ENCODE measurements around the gene DNAH7.

DNA sequence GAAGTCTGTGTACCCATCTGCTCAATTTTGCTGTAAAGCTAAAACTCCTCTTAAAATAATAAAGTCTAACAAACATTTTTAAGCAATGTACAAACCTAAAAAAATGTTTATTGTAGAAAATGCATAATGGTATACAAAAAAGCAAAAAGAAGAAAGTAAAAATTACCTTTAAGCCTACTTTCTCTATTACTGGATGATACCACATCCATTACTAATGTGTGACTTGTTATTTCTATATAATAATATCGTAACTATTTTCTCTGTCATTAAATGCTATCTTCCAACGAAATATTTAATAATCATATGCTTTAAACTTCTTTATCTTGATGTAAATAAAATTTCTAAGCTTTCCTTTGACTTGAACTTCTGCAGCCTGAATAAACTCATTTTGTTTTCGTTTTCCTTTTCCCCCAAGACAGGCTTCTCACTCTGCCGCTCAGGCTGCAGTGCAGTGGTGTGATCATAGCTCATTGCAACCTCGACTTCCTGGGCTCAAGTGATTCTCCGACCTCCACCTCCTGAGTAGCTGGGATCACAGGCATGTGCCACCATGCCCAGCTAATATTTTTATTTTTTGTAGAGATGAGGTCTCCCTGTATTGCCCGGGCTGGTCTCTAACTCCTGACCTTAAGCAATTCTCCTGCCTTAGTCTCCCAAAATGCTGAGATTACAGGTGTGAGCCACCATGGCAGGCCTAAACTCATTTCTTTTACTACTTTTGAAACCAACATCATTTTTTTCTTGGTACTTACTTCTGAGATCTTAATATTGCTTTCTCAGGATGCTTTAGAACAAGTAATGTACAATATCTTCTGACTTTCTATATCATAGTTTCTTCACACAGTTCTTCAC is 18.1 kb upstream of the DNAH7 start:
- TF ChIP-seq FOXP2 (optimal IDR thresholded peaks at IDR 0.05; ENCODE audit: control extremely low read depth, extremely low read length, insufficient read depth) (no peak), POLR2AphosphoS5 (IDR thresholded peaks at IDR 0.05; ENCODE audit: borderline replicate concordance, low read depth, low read length) (no peak)
